T-helper 2 cell (primary cell): ENCODE data around the gene PROS1.

ENCODE experiments used
- DNase-seq, 5 experiments: peaks; one replicate each; pipeline versions ENCODE4 v3.0.0 to v3.0.0-alpha.2; 2012 to 2022
- total RNA-seq, 2 donors: gene quantifications; one replicate each; lab custom pipeline; 2026; lab: John Stamatoyannopoulos, UW

PROS1 gene
- total RNA-seq = 0 to 1.1 reads per million in 2 donors

DNA sequence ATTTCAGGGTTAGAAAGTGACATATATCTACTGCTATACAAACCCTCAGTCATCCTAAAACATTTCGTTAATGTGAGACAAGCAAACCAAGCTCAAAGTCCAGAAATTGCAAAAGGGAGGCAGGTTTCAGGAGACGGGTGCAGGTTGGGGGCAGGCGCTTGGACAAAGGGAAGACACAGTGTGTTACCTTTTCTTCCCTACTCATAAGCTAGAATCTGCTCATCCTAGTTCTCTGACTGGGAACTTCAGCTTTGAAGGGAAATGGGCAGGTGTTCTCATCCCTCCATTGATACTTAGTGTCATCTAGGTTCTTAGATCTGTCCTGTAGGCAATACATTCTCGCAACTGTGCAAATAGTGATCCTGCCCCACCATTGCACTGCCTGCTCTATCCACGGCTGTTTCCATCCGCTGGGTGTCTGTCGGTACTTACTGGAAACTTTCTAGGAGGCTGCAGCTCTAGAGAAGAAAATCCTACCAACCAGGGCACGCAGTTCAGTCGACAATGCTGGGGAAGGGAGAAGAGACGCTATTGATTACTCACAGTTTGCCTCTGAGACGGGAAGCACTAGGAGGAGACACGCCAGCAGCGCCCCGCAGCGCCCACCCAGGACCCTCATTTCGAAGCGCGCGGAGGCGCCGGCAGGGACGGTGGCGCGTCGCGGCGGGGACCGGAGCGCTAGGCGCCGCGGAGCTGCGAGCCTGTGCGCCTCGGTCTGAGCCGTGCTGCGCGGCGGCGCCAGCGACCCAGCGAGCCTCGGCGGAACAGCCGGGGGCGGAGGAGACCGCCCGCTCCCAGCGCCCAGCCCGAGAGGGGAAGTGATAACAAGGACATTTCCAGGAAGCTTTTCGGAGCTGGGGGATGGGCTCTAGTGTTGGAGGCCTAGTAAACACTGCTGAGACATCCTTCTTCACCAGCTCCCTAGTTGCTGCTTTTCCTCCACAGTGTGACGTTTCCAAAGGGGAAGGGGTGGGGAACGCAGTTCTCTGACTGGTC is at the start of gene PROS1:
Gene PROS1, minus strand, starts transcription at position 766 of the 996 bp plus-strand sequence. Its CDS starts 147 bp downstream, at position 619.
- peak in 4 of 5 experiments; percentile 8 to 58 (median 20) for DNase-seq

DNA sequence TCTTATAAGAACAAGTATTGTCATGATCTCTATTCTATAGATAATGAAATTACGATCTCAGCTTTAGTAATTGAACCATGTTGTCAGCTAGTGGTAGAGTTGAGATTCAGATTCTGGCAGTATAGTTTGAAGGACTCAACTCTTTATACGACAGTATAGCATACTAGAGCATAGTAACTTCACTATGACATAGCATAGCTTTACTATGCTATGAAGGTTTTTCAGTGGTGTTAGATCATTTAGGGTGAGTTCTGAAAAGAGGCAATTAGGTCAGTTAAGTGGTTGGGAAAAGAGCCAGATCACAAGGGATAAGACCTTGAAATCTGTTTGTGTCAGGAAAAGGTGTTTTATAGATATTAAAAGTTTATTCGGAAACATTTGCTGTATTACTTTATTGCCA is 46.6 kb upstream of the PROS1 start:
- DNase-seq = no peak

DNA sequence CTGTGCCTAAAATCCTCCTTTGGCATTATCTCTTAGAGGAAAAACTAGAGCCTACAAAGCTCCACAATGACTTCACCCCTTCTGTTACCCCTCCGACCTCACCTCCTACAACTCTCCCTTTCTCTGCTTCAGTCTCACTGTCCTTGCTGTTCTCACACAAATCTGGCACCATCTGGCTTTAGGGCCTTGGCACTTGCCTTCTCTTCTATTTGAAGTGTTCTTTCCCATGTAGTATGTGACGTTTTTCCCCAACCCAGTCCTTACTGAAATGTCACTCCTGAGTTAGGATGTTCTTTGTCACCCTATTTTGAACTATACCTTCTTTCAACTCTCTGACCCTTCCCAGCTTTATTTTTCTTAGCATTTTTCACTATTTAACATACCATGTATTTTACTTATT is 46.0 kb upstream of the PROS1 start:
- no peak for DNase-seq

DNA sequence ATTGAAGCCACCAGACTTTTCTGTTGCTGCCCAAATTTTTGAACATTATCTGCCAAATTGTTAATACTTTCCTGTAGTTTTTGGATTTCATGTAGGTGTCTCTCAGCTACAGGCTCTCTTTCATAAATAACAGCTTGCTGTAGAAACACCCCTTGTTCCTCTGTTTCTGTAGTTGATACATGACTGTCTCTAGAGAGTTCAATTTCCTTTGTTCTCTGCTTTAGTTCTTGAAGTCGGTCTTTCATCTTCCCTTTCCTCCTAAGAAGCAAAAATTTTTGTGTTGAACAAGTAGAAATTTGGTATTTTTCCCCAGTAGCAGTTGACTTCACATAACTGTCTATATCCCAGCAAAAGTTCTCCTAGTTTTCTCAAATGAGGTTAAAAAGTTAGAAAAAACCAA is 41.3 kb upstream of the PROS1 start:
- DNase-seq = no peak

DNA sequence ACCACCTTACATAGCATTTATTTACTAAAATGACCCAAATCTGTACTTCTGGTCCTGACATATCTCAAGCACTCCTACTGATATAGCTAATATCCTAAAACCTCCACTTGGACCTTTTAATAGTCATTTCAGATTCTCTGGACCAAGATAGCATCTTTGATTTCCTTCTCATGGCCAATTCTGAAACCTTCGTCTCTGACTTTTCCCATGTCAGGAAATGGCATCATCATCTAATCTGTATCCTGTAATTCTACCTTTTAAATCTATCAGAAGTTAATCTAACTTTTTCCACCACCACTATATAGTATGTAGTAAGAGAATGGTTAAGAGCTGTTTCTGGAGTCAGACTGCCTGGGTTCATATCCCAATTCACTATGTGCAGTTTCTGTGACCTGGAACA is 38.5 kb upstream of the PROS1 start:
- DNase-seq = peak in 1 of 5 experiments; percentile 10

DNA sequence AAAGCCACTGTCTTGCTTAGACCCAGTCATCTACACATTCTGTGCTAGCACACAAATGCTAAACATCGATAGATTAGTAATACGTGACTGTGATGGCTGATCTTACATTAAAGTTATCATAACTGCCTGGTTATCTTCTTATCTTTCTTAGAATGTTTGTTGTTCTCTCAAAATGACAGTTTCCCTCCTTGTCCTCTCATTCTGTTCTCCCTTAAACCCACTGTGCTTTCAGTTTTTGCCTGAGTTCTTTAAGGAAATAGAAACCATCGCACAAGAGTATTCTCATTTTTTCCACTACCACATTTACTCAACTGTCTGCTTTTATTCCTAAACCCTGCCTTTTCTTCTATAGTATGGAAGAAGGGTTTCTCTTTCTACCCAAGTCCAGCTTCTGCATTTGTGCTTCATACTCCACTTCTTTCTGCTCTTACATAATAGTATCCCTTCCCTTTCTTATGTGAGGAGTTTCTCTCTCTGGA is 37.6 kb upstream of the PROS1 start:
- peak in 1 of 5 experiments; percentile 83 for DNase-seq

DNA sequence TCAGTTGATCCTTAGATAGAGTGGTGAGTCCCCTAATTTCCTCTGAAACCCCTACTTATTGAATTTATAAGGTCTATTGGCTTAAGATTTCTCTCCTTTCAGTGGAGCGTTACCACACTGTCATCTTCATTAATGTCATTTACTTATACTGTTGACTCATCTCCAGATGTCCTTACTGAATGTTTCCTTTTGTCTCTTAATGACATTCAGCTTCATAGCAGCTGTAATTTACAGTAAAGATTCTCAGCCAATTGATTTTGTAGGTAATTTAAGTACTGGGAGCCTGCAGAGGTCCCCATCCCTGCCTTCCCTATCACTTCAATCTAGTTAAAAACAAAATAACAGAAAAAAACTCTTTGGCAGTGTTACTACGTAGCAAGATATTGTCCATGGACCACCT is 35.9 kb upstream of the PROS1 start:
- no peak for DNase-seq

DNA sequence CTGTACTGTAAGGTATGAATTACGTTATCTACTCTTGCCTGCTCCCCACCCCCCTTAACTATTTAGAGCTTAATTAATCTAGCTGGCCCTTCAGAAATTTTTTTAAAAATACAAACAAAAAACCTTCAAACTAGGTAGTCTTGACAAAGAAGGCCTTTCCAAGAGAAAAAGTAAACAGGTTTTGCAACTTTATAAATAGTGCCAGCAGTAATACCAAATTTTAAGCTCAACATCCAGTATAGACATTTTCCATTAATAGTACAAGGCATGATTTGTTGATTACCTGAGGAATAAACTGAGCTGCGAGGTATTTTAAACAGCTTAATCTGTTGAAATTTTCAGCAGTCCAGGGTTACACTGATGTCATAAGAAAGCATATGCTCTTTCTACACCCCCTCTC is 34.6 kb upstream of the PROS1 start:
- DNase-seq = no peak

DNA sequence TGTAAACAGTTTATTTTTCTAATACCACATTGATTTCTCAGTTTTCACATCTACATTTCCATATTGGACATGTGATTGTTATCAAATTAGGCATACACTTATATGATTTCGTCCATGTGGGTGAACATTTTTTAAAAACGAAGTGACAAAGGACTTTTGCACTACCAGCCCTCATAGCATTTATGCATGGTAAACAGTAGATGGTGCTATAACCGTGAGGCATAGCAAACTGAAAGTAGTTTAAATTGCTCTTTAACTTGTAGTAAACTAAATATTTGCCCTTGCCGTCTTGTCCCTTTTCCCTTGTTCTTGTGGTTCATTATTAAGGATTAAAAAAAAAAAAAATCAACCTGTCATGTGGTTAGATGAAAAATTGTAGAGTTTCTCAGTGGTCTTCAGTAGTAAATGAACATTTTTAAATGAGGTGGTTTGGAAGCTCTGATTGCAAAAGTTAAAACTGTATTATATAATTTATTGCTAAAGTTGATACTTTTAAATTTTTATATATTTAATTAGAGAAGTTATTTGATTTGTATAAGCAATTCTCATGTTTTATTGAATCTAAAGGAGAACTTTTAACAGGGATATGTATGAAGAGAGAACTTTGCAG is 30.7 kb upstream of the PROS1 start:
- DNase-seq = peak in 2 of 5 experiments; percentile 33 to 77

DNA sequence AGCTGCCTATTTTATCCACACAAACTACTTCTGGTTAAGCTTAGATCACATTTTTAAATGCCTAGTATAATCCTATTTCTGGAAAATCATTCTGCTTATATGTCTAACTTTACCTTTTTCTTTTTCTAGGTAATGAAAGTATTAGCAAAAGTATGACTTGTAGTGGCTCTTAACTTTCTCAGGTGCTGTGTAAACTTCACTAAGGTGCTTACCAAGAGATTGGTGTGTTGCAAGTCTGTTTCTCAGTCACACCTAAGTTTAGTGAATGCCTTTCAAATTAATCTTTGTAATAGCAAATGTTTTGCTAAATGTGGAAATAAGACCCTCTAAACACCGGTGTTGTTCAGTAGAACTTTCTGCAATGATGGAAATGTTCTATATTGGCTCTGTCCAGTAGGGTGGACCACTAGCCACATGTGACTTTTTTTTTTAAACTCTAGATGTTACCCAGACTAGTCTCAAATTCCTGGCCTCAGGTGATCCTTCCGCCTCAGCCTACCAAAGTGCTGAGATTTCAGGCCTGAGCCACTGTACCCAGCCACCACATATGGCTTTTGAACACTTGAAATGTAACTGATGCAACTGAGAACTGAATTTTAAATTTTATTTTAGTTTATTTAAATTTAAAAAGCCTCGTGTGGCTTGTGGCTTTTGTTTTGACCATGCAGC is 28.3 kb upstream of the PROS1 start:
- DNase-seq = no peak

DNA sequence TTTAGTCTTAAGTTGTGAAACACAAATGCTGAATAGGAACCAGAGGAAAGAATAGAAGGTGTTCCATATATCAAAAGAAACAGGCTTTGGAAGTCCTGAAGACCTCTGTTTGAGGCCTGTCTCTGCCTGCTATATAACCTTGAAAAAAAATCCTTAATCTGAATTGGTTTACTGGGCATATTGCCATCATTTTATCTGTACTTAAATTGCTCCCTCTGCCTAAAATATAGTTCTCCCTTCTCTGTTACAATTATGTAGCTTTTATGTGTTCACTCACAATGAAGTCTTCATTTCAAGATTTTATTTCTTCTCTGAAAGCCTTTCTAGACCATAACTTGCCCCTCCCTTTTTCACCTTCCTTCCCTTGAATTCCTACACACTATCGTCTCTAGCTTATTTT is 27.5 kb upstream of the PROS1 start:
- DNase-seq = no peak

DNA sequence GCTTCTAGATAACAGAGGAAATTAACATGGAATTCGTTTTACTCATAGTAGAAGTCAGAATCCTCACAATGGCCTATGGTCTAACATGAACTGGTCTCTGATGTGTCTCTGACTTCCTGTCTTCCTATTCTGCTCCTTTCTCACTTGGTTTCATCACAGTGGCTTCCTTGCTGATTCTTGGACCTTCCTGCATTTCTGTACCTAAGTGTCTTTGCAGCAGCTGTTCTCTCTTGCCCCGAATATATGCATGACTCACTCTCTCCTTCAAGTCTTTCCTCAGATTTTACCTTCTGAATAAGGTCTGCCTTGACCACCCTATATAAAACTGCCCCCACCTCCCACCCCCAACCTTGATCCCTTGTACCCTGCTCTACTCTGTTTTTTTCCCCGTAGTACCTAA is 20.4 kb upstream of the PROS1 start:
- DNase-seq = no peak

DNA sequence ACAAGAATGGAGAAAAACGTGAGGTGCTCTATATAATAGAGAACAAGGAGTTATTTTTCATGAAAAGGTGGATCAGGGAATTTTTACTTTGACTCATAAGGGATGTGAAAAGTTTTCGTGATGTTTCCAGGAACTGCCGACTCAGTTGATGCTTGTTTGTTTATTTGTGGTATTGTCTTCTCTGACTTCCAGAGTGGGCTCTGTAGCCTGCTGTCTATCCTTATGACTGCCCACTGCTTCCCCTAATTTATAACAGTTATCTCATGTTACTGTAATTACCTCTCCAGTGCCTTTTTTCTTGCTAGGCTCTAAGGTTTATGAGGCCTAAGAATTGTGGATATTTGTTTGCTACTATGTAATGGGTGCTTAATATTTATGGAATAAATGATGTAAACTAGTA is 18.5 kb upstream of the PROS1 start:
- DNase-seq = no peak

DNA sequence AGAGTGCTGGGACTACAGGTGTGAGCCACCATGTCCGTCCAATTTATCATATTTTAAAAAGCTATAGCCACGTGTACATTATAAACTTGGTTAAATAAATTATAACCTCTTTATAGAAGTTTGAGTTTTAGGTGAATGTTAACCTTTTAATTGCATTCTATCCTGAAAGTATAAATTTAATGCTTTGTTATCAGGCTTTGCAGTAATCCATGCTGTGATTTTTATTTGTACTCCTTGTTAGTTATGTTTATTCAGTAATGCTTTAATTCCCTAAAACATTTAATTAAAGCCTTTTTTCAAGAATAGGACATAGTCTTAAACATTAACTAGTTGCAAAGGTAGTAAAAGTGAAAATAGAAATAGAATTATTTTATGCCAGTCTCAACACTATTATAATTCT is 17.9 kb upstream of the PROS1 start:
- DNase-seq = no peak

DNA sequence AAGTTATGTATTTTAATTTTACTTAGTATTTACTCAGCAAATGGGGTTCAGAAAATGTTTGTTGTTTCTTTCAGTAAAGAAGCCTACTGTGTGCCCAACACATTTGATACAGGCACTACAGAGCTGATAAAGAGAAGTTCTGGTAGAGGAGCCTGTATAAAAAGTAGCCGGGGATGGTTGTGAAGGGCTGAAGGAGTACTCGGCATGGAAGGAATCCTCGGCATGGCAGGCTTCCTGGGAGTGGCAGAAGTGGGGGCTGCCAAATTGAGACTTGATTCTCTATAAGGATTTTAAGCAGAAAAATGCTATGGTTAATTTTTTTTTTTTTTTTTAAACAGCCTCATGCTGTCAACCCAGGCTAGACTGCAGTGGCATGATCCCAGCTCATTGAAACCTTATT is 15.5 kb upstream of the PROS1 start:
- no peak for DNase-seq

DNA sequence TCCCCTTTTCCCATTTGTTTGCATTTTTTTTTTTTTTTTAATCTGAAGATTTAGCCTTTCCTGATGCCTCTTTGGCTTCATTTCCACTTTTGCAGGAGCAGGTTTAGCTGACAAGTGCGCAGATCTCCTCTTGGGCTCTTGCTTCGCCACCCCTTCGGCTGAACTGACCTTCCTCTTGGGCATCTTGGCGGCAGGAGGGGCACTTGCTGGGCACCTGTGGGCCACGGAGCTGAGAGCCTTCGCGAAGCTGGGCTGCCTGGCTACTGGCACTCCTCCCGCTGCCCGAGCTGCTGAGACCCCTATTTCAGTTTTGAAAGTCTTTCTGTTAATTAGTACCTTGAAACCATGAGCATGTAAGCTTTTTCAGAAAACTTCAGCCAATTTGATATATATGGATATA is 15.1 kb upstream of the PROS1 start:
- no peak for DNase-seq

DNA sequence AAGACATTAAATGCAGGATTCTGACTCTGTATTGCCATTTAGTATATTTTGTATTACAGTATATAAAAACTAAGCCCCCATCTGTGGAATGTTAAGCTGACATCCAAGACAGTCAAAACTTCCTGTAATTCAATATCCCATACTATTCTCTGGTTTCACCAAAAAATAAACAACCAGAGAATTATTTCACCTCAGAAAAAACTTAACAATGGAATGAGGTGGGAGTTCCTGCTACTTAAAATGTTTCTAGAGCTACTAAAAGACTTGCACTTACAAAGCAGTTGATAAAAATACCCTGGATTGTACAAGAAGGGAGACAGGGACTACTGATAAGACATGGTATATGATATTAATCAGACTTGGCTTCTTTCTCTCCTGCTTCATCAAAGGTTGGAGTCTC is 14.6 kb upstream of the PROS1 start:
- no peak for DNase-seq

DNA sequence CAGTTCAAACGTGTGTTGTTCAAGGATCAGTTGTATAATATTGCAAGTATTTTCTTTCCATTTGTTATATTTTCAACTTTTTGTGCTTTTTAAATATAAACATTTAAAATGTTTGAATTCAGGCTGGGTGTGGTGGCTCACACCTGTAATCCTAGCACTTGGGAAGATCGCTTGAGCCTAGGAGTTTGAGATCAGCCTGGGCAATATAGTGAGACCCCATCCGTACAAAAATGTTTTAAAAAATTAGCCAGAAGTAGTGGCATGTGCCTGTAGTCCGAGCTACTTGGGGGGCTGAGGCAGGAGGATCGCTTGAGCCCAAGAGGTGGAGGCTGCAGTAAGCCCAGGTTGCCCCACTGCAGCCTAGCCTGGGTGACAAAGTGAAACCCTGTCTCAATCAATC is 10.9 kb upstream of the PROS1 start:
- no peak for DNase-seq

DNA sequence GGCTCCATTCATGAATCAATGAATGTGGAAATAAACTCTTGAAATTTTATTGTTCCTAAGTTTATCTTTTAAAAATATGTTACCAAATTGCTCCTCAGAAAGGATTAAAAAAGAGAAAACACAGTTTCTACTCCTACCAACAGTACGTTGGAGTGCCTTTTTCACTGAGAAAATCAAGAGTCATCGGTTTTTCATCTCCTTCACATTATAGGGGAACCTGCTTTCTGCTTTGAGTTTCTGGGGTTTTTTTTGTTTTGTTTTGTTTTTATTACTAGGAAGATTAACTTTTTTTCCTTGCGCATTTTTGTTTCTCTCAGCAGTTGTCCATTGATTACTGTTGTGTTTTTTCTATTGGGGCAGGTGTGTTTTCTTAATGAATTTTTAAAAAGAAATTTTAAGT is 9.7 kb upstream of the PROS1 start:
- DNase-seq = no peak

DNA sequence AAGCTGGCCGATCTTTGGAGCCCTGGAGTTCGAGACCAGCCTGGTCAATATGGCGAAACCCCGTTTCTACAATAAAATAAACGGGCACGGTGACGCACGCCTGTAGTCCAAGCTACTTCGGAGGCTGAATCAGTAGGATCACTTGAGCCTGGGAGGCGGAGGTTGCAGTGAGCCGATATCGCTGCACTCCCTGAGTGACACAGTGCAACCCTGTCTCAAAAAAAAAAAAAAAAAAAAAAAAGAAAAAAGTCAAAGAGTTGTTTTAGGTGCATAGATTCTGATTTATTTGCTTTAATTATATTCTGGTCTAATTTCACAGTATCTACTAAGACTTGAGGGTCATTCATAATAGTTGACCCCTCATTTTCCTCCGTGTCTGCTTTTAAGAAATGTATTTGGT is 8.0 kb upstream of the PROS1 start:
- no peak for DNase-seq

DNA sequence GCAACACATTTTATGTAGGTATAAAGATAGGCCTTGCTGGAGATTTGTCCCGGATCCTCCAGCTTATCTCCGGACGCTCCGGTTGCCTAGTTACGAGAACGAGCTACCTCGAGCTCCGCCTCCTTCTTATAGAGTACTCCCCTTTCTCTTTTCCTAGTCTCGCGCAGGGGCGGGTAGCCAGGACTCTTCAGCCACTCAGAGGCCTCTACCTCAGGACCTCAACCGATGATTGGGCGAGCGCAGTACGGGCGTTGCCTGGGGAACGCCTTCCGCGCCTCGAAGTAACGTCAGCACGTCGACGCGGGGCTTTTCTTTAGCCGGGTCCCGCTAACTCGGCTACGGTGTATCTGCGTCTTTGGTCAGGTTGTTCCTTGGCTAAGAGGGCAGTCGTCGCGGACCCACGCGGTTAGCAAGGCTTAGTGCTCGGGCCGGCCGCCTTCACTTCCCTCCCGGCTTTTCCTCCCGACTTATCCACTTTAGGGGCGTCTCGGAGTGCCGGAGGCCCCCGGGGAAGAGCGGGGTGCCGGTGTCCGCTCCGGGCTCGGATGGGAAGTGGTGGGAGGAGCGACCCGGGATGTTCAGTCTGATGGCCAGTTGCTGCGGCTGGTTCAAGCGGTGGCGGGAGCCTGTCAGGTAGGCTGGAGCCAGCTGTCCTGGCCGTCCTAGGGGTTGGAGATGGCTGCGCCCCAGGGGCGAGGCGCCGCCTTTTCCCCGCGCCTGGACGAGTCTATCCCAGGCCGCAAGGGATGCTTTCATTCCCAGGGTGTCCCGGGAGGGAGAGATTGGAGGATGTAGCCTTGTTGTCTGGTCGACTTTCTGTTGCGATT is 6.4 kb upstream of the PROS1 start, which contains the start of gene ARL13B:
Gene ARL13B, plus strand, starts transcription at position 306 of the 827 bp plus-strand sequence. Its CDS starts 269 bp downstream, at position 575.
- peak; percentile 77 to 98 (median 91) for DNase-seq

DNA sequence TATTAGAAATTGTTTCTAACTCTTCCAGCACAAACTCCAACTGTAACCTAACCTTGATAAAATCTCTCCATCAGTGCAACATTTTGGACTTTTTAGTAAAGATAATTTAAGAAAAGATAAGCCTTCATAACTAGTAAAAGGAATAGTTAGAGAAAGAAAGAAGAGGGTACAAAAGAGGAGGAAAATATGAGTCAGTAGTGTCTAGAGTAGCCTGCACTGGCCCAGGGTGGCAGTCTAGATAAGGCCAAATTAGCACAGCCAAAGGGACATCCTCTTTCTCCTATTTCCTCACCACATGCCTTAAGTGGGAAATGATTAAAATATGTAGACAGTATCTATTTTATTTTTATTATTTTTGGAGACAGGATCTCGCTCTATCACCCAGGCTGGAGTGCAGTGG is 3.7 kb downstream of the PROS1 start:
- no peak for DNase-seq
